Tibial nerve (tissue), 4 donors: ENCODE results near the gene MCC. TPM values are rescaled to one million over a fixed set of nuclear protein-coding genes. Genes with fewer than 3 reads are reported as not detected.

Experiments used
- DNase-seq, 2 donors: peaks; one replicate each; pipeline ENCODE4 v3.0.0-alpha.2; 2019; ENCODE audit warnings: low spot score in 2 of 2
- H3K27ac ChIP-seq, 4 donors: fragments of 200-600 bp; sonication (generic) in 3 of 4; one replicate each; pipeline ENCODE4 v1.5.1; 2017 to 2019; ENCODE audit warnings: mild to moderate bottlenecking in 1 of 4
- H3K27me3 ChIP-seq, 2 donors: fragments of 200-600 bp; sonication (generic) in 1 of 2; one replicate each; pipeline versions ENCODE4 v1.5.1 to v1.6.0; 2017 to 2019
- H3K36me3 ChIP-seq, 3 donors: fragments of 200-600 bp; sonication (generic); one replicate each; pipeline ENCODE4 v1.5.1; 2018 to 2019
- H3K4me1 ChIP-seq, 4 donors: fragments of 200-600 bp; sonication (generic) in 3 of 4; one replicate each; pipeline ENCODE4 v1.5.1; 2017 to 2019
- H3K4me3 ChIP-seq, 4 donors: fragments of 200-600 bp; sonication (generic) in 3 of 4; one replicate each; pipeline ENCODE4 v1.5.1; 2017 to 2019; ENCODE audit warnings: mild to moderate bottlenecking in 1 of 4, moderate library complexity in 1 of 4
- H3K9me3 ChIP-seq, 4 donors: fragments of 200-600 bp; sonication (generic) in 3 of 4; one replicate each; pipeline ENCODE4 v1.5.1; 2017 to 2019
- EP300 ChIP-seq, 2 donors: sonication (generic); formaldehyde crosslinking; IDR thresholded peaks; one replicate each; pipeline ENCODE4 v1.6.1; 2017; ENCODE audit warnings: antibody characterized with exemption in 2 of 2, mild to moderate bottlenecking in 1 of 2
- POLR2A ChIP-seq, 2 donors: fragments of 450-650 bp; IDR thresholded peaks; one replicate each; pipeline ENCODE4 v1.6.1; 2017; ENCODE audit warnings: antibody characterized with exemption in 2 of 2, mild to moderate bottlenecking in 2 of 2, moderate library complexity in 2 of 2
- WGBS, 2 donors: methylation state at CpG; one replicate each; pipeline ENCODE4 v1.1.5; 2018; 5-methylcytosine and 5-hydroxymethylcytosine counted together
- total RNA-seq, 4 donors: library from RNA; depleted of rRNA; stranded (reverse); fragments of >200 nt; gene quantifications; one replicate each; pipeline ENCODE4 v1.1.0, GENCODE V29; 2016
- TF ChIP-seq, protein P1 (sequence below), 5 experiments: fragments of 200-600 bp in 3 of 5; fragments of 450-650 bp in 2 of 5; sonication (generic) in 3 of 5; IDR thresholded peaks; one replicate each; pipeline ENCODE4 v1.5.1; 2016 to 2019; ENCODE audit warnings: antibody characterized with exemption in 5 of 5, mild to moderate bottlenecking in 3 of 5, moderate library complexity in 2 of 5

MCC gene
- total RNA-seq, 4 donors from 2014 or later: 55.5 to 122 (median 80.9) TPM

DNA sequence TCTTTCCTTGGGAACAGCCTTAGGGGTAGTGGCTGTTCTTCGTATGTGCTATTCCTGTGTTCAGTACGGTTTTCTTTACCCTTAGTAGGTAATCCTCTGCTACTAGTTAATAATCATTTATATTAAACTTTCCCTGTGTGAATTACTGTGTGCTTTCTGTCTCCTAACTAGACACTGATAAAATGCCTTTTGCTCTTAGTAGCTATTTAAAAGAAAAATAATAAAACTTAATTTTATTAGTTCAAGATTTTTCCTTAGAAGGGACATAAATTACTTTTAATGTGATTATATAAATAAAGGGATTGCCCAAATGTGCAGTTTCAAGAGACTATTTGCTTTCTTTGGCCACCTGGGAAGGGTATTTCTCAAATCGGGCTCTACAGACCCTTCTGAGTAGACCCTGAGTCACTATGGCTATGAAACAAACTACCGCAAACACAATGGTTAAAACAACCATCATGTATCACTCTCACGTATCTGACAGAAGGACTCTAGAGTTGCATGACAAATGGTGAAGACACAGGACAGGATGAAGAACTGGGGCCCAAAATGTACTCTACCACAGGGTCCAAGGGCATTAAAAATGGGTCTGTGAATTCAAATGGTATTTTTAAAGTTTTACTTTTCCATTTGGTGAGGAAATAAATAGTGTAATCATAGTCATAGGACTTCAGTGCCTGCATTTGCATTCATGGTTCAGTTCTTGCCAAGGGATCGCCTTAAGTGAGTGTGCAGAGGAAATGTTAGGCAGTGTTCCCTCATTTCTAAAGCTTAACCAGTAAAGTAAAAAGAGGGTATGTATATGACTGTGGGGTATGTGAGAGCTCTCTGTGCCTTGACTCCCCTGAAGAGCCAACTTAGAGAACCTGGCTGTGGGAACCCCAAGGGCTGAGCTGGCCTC lies 150.5 kb downstream of the MCC start:
- Histone ChIP-seq H3K4me1 (no peaks in the 10 kb centered on the region), H3K27me3 (no peaks in the 10 kb centered on the region), H3K9me3 (no peaks in the 10 kb centered on the region), H3K27ac (peak overlapping the region in 2 of 4 donors; percentile 32 to 46), H3K4me3 (no peak overlapping the region), H3K36me3 (no peaks in the 10 kb centered on the region)
- TF ChIP-seq EP300 (IDR thresholded peaks at IDR 0.05): no peak
- TF ChIP-seq, protein P1, sequence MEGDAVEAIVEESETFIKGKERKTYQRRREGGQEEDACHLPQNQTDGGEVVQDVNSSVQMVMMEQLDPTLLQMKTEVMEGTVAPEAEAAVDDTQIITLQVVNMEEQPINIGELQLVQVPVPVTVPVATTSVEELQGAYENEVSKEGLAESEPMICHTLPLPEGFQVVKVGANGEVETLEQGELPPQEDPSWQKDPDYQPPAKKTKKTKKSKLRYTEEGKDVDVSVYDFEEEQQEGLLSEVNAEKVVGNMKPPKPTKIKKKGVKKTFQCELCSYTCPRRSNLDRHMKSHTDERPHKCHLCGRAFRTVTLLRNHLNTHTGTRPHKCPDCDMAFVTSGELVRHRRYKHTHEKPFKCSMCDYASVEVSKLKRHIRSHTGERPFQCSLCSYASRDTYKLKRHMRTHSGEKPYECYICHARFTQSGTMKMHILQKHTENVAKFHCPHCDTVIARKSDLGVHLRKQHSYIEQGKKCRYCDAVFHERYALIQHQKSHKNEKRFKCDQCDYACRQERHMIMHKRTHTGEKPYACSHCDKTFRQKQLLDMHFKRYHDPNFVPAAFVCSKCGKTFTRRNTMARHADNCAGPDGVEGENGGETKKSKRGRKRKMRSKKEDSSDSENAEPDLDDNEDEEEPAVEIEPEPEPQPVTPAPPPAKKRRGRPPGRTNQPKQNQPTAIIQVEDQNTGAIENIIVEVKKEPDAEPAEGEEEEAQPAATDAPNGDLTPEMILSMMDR (IDR thresholded peaks at IDR 0.05): no peak
- no peak for TF ChIP-seq POLR2A (IDR thresholded peaks at IDR 0.05)
- DNase-seq: no peak
- 81 to 82% methylated on average over 6 of the region's 6 CpGs for WGBS, 2 donors

DNA sequence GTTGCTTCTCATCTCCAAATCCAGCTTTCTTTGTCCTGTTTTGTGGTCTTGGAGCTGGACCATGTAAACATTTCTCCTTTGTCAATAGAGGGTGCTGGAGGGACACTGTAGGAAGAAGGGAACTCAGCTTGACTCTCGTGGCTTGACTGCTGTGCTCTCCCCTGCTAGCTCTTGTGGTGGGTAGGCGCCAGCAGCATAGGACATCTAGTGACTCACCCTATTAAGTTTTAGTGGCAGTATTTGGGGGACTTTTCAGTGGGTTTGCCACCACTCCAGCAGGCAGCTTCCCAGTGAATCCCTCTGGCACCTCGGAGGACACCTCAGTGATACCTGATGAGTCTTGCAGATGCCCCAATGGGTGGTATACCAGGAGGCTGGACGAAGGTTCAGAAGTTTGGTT lies 151.3 kb downstream of the MCC start:
- no peaks in the 10 kb centered on the region for H3K9me3 ChIP-seq
- 59% methylated on average over 4 of the region's 4 CpGs for WGBS, 2 donors
- H3K27ac ChIP-seq: peak overlapping the region in 2 of 4 donors; percentile 32 to 46
- no peaks in the 10 kb centered on the region for H3K36me3 ChIP-seq
- peak in 1 of 2 donors; percentile 39 for DNase-seq
- no peak overlapping the region for H3K4me3 ChIP-seq
- H3K4me1 ChIP-seq: no peaks in the 10 kb centered on the region
- H3K27me3 ChIP-seq: no peaks in the 10 kb centered on the region
- TF ChIP-seq POLR2A (IDR thresholded peaks at IDR 0.05) (no peak), EP300 (IDR thresholded peaks at IDR 0.05) (no peak)
- TF ChIP-seq, protein P1 (IDR thresholded peaks at IDR 0.05): peak in 4 of 5 experiments; percentile 13 to 45 (median 30)

DNA sequence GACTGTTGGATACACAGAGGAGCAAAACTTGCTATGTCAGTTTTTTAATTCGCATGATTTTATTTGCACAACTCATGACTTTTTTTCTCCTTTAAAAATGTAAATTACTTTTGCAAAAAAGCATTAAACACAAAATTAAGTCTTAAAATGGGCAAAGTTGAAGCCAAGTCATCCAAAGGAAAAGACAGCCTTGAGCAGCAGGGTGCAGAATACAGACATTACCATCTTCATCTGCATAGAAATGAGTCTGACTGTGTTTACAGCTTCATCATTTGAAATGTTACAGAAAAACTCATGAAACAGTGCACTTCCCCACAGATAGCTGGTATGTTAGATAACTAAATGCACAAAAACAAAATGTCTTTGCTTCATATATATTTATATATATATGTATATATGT lies 154.8 kb downstream of the MCC start:
- Histone ChIP-seq H3K27me3 (no peaks in the 10 kb centered on the region), H3K27ac (no peak overlapping the region), H3K4me1 (peaks cover 0 to 10% (median 0%) of the 10 kb centered on the region in 4 donors), H3K9me3 (peaks cover 0 to 2% (median 0%) of the 10 kb centered on the region in 4 donors), H3K36me3 (no peaks in the 10 kb centered on the region), H3K4me3 (no peak overlapping the region)
- TF ChIP-seq EP300 (IDR thresholded peaks at IDR 0.05) (no peak), POLR2A (IDR thresholded peaks at IDR 0.05) (no peak)
- TF ChIP-seq, protein P1 (IDR thresholded peaks at IDR 0.05): no peak
- no peak for DNase-seq
- WGBS, 2 donors: 92 to 94% methylated on average over 1 of the region's 1 CpG

DNA sequence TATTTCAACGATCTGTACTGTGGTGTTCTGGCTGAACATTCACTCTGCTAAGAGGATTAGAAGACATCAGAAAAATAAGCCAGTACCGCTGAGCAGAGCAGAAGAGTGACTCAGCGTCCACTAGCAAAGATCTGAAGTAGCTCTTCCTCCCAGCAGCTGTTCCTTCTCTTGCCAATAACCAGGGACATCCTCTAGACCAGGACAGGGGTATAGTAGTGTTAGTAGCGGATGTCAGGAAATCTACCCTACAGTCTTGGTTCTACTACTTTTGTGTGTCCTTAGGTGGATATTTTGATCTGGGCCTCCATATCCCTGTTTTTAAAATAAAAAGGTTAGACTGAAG lies 157.1 kb downstream of the MCC start:
- no peak overlapping the region for H3K27ac ChIP-seq
- DNase-seq: no peak
- no peaks in the 10 kb centered on the region for H3K36me3 ChIP-seq
- peaks cover 0 to 2% (median 0%) of the 10 kb centered on the region in 4 donors for H3K9me3 ChIP-seq
- H3K27me3 ChIP-seq: no peaks in the 10 kb centered on the region
- TF ChIP-seq EP300 (IDR thresholded peaks at IDR 0.05) (no peak), POLR2A (IDR thresholded peaks at IDR 0.05) (no peak)
- TF ChIP-seq, protein P1 (IDR thresholded peaks at IDR 0.05): no peak
- 77 to 81% methylated on average over 4 of the region's 4 CpGs for WGBS, 2 donors
- H3K4me1 ChIP-seq: peaks cover 0 to 10% (median 0%) of the 10 kb centered on the region in 4 donors
- H3K4me3 ChIP-seq: no peak overlapping the region

DNA sequence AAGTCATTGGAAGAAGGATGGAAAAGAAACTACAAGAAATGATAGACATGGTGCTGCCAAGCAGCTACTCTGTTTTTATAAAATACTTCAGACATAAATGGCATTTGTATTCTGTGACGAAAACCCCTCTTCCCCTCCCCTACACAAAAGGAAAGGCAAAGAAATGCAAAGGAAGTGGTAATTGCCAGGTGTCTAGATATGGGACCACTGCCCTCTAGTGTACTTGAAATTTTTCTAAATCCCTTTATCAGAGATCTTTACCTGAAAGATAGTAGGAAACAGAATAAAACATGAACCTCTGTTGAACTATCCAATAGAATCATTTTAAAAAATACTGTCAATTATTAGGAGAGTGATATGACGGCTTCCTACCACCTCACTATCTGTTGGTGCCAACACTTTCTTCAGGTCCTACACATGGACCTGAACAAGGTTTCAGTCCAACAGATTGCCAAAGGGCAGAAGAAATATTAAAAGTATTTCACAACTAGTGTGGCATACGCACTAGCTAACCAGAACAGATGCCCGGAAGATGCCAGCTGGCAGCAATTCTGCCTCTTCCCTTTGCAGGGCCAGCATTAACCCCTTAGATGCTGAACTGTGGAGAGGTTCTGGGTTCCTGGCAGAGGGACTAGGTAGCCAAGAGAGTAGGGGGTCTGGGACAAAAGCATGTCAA lies 157.6 kb downstream of the MCC start:
- DNase-seq: no peak
- WGBS, 2 donors: 10 to 11% methylated on average over 4 of the region's 4 CpGs
- Histone ChIP-seq H3K27me3 (no peaks in the 10 kb centered on the region), H3K36me3 (no peaks in the 10 kb centered on the region), H3K4me3 (no peak overlapping the region), H3K4me1 (peaks cover 0 to 10% (median 0%) of the 10 kb centered on the region in 4 donors), H3K9me3 (peaks cover 0 to 2% (median 0%) of the 10 kb centered on the region in 4 donors), H3K27ac (no peak overlapping the region)
- no peak for TF ChIP-seq POLR2A (IDR thresholded peaks at IDR 0.05)
- TF ChIP-seq, protein P1 (IDR thresholded peaks at IDR 0.05): peak in 4 of 5 experiments; percentile 26 to 47 (median 30)
- TF ChIP-seq EP300 (IDR thresholded peaks at IDR 0.05): peak in 1 of 2 donors; percentile 24
